ENCODE measurements around the gene MYBBP1A. TPM values are rescaled to one million over a fixed set of nuclear protein-coding genes. Genes with fewer than 3 reads are reported as not detected.

Gene MYBBP1A
- total RNA-seq, 2 experiments from 2014 or later = 97.7 to 144 TPM

DNA sequence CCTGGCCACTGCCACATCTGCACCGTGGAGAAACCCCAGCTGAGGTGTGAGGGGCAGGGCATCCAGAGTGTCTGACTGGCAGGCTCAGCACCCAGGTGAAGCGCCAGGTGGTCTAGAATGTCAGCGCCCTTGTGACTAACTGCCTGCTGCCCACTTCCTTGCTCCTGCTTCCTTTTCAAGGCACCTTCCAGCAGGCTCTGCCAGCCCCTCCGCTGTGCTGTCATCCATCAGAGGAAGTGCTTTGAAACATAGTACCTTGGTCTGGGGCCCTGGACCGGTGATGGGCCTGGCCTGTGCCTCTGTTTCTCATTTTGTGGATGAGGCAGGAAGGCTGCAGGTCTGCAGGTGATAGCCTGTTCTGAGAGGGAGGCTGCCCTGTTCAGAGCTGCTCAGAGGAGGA is 51.0 kb downstream of the MYBBP1A start:
- no peak overlapping the region for H3K27ac Mint-ChIP-seq

DNA sequence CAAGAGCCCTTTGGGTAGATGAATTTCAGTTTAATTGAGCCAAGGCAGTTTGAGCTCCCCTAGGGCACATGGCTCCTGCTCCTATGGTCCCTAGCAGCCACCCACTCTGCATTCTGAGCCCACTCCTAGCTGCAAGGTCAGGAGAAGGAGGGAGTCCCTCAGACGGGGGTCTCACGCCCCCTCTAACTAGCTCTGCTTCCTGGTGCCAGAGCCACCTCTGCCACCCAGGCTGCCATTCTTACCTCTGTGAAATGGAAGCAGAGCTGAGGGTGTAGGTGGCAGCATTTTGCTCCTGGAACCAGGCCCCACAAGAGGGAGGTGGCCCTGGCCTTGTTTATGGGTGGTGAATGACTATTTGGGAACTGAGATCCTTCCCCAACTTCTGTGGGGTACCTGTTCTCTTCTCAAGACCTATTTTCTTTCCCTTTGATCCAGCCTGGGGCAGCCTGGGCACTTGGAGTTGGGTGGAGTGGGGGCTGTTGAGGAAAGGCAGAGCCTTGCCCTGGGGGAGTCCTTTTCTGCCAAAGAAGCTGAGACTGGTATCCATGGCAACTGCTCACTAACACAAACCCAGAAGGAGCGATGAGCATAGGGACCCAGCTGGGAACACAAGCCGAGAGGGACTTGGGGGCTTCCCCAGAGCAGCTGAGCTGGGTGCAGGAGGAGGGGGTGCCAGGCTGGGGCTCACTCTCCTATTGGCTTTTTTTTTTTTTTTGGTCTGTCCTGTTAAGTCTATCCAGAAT is 51.7 kb downstream of the MYBBP1A start:
- Mint-ChIP-seq H3K27ac (no peak overlapping the region), H3K4me3 (no peak overlapping the region), H3K36me3 (ENCODE audit: low read depth) (no peaks in the 10 kb centered on the region), H3K4me1 (peaks cover 24% of the 10 kb centered on the region), H3K9me3 (ENCODE audit: low read depth) (no peaks in the 10 kb centered on the region), H3K27me3 (peaks cover 32% of the 10 kb centered on the region)
- no peak for DNase-seq
- intact Hi-C loops (cut with DNase I, micrococcal nuclease) = loop anchor here in 1 of 2 experiments (5.0 kb wide), 1 partner anchor 81 kb away; no protein-coding TSS in a partner anchor
- no peak for ATAC-seq
- ChIA-PET CTCF (interaction anchor here (0.6 to 0.9 kb wide), 2 partner anchors 23 to 62 kb away, joined by 3 read pairs; no protein-coding TSS in a partner anchor), POLR2A (interaction anchor here (1.0 kb wide), 1 partner anchor 405 kb away, joined by 4 read pairs; no protein-coding TSS in a partner anchor)

More for the DNA sequence above, 51.0 kb downstream of the MYBBP1A start:
- Mint-ChIP-seq H3K4me3 (no peak overlapping the region), H3K4me1 (peaks cover 30% of the 10 kb centered on the region), H3K9me3 (ENCODE audit: low read depth) (no peaks in the 10 kb centered on the region), H3K36me3 (ENCODE audit: low read depth) (no peaks in the 10 kb centered on the region), H3K27me3 (peaks cover 32% of the 10 kb centered on the region)
- DNase-seq = no peak
- intact Hi-C loops (cut with DNase I, micrococcal nuclease) = loop anchor here in 1 of 2 experiments (5.0 kb wide), 1 partner anchor 82 kb away; no protein-coding TSS in a partner anchor
- CTCF ChIA-PET = no interaction called here
- POLR2A ChIA-PET = interaction anchor here (0.6 kb wide), 1 partner anchor 362 kb away, joined by 4 read pairs; no protein-coding TSS in a partner anchor
- ATAC-seq = peak; percentile 26

DNA sequence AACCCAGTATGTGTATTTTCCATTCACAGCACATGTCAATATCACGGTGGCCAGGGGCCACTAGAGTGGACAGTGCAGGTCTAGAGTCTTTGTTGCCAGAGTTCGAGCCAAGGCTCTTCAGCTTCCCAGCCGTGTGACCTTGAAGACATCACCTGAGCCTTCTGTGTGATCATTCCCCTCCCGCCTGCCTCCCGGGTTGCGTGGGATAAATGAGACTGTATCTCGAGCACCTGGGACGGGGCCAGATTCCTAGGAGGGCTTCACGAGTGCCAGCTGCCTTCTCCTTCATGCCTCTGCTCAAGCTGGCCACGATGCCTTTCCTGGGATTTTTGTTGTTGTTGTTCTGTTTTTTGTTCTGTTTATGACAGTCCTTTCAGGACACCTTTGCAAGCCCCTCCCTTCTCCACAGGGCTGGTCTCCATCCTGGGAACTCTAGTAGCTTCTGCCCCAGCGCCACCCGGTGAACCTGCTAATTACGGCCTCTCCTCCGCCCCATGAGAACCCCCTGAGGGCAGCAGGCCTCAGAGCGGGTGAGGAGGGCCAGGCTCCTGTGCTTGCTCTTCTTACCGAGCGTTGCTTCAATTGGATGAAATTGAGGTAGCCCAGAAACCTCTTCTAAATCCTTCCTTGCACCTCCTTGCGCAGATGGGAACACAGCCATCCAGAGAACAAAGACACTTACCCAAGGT is 52.6 kb downstream of the MYBBP1A start:
- CTCF ChIA-PET = interaction anchor here (0.6 to 0.9 kb wide), 3 partner anchors 8 to 63 kb away, joined by 3 to 6 read pairs (median 3); no protein-coding TSS in a partner anchor
- no peak overlapping the region for H3K4me3 Mint-ChIP-seq

DNA sequence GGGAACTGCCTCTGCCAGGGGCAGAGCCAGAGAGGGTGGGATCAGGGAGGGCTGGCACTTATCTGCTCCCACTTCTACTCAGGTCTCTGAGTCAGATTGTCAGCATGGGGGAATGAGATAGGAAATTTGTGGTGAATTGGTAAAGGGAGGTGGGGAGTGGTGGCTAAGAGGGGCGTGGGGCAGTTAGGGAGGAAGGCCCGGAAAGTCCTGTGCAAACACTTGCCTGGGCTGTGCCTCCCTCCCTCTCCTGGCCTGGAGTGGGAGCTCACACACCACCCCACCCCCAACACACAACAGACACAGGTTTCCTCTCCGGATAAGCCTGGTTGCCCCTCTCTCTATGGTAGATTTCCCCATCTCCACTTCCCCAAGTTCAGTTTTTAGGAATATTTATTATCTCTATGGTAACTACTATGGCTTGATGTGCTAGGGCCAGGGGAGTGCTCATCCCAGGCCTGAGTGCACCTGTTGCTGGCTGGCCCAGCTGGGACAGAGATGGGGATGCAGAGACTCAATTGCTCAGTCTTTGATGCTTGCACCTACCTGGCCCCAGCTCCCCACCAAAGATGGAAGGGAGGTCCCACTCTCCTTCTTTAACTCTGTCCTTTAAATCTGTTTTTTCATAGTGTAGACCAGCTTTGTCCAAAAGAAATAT is 53.8 kb downstream of the MYBBP1A start:
- Mint-ChIP-seq H3K9me3 (ENCODE audit: low read depth) (no peaks in the 10 kb centered on the region), H3K36me3 (ENCODE audit: low read depth) (no peaks in the 10 kb centered on the region), H3K4me1 (peaks cover 24% of the 10 kb centered on the region), H3K4me3 (no peak overlapping the region), H3K27me3 (peaks cover 32% of the 10 kb centered on the region), H3K27ac (no peak overlapping the region)
- intact Hi-C loops (cut with DNase I, micrococcal nuclease) = loop anchor here in 1 of 2 experiments (5.0 kb wide), 1 partner anchor 79 kb away; no protein-coding TSS in a partner anchor
- ChIA-PET POLR2A (interaction anchor here (0.6 kb wide), 1 partner anchor 19 kb away, joined by 3 read pairs; no protein-coding TSS in a partner anchor), CTCF (interaction anchor here (0.6 to 1.0 kb wide), 4 partner anchors 15 to 595 kb away, joined by 3 to 6 read pairs (median 3); no protein-coding TSS in a partner anchor)
- DNase-seq (no peak), ATAC-seq (no peak)

More for the DNA sequence above, 52.6 kb downstream of the MYBBP1A start:
- Mint-ChIP-seq H3K27ac (no peak overlapping the region), H3K36me3 (ENCODE audit: low read depth) (no peaks in the 10 kb centered on the region), H3K9me3 (ENCODE audit: low read depth) (no peaks in the 10 kb centered on the region), H3K27me3 (peaks cover 32% of the 10 kb centered on the region), H3K4me1 (peaks cover 24% of the 10 kb centered on the region)
- intact Hi-C loops (cut with DNase I, micrococcal nuclease) = loop anchor here in 1 of 2 experiments (5.0 kb wide), 1 partner anchor 80 kb away; no protein-coding TSS in a partner anchor
- ATAC-seq (no peak), DNase-seq (no peak)
- POLR2A ChIA-PET = interaction anchor here (1.0 kb wide), 1 partner anchor 406 kb away, joined by 4 read pairs; no protein-coding TSS in a partner anchor

DNA sequence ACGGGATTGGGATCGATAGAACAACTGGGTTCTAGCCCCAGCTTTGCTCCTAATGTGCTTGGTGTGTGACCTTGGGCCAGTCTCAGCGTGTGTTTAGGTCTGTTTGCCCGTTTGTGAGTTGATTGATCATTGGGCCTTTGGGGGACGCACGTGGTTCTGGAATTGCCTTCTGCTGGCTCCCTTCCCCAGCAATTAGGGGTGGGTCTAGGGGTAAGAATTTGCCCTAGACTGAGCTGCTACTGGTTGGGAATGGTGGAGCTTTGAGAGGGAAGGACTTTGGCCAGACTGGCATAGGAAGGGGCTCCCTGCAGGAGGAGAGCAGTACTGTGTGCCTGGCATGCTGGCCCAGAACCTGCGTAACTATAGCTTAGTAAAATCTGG is 55.0 kb downstream of the MYBBP1A start:
- DNase-seq (no peak), ATAC-seq (no peak)
- H3K4me3 Mint-ChIP-seq = peak overlapping the region; percentile 65
- H3K9me3 Mint-ChIP-seq (ENCODE audit: low read depth) = no peaks in the 10 kb centered on the region
- ChIA-PET CTCF (interaction anchor here (0.6 to 1.3 kb wide), 6 partner anchors 16 to 299 kb away, joined by 3 to 4 read pairs (median 3); no protein-coding TSS in a partner anchor), POLR2A (interaction anchor here (0.5 kb wide), 2 partner anchors 378 to 559 kb away, joined by 3 read pairs; no protein-coding TSS in a partner anchor)
- peaks cover 24% of the 10 kb centered on the region for H3K4me1 Mint-ChIP-seq
- no peaks in the 10 kb centered on the region for H3K36me3 Mint-ChIP-seq (ENCODE audit: low read depth)
- no peak overlapping the region for H3K27ac Mint-ChIP-seq
- H3K27me3 Mint-ChIP-seq = peaks cover 32% of the 10 kb centered on the region
- intact Hi-C loops (cut with DNase I, micrococcal nuclease) = loop anchor here (1.0 to 5.0 kb wide), 2 partner anchors 78 to 80 kb away; no protein-coding TSS in a partner anchor

DNA sequence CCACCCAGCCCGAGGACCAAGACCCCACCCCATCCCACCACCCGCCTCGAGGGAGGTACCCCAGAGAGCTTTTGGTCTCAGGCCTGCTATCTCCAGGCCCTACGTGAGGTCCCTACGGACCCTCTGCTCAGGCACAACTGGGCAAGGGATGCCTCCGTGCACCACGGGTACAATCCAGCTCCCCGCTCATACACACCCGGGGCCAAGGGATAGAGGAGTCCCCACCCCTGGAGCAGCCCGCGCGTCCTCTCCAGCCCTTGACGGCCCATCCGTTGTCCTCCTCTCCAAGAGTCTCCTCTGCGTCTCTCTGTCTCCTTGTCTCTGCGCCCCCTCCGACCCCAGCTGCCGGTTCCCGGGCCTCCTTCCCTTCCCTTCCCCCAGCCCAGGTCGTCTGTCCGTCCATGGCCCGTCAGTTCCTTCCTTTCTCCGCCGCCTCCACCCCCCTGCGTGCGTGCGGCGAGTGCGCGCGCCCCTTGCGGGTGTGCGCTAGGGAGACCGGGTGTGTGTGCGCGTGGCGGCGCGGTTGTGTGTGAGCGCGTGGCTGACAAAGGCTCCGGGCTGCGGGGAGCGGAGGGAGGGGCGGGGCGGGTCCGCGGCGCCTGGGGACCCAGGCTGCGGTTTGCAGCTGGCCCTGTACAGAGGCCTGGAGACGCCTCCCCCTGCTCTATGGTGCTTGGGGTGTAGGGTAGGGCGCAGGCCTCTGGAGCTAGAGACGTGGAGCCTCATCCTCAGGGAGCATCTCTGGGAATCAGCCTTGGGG is 55.6 kb downstream of the MYBBP1A start:
- ATAC-seq = peak; percentile 10
- Mint-ChIP-seq H3K4me1 (peaks cover 20% of the 10 kb centered on the region), H3K27me3 (peaks cover 32% of the 10 kb centered on the region), H3K9me3 (ENCODE audit: low read depth) (no peaks in the 10 kb centered on the region), H3K4me3 (peak overlapping the region; percentile 65), H3K27ac (no peak overlapping the region), H3K36me3 (ENCODE audit: low read depth) (no peaks in the 10 kb centered on the region)
- POLR2A ChIA-PET = interaction anchor here (0.5 kb wide), 1 partner anchor 559 kb away, joined by 3 read pairs; no protein-coding TSS in a partner anchor
- peak; percentile 44 for DNase-seq
- intact Hi-C loops (cut with DNase I, micrococcal nuclease) = loop anchor here (1.0 to 5.0 kb wide), 2 partner anchors 77 to 79 kb away; no protein-coding TSS in a partner anchor
- CTCF ChIA-PET = interaction anchor here (0.6 to 1.4 kb wide), 5 partner anchors 18 to 299 kb away, joined by 3 to 4 read pairs (median 3); no protein-coding TSS in a partner anchor

DNA sequence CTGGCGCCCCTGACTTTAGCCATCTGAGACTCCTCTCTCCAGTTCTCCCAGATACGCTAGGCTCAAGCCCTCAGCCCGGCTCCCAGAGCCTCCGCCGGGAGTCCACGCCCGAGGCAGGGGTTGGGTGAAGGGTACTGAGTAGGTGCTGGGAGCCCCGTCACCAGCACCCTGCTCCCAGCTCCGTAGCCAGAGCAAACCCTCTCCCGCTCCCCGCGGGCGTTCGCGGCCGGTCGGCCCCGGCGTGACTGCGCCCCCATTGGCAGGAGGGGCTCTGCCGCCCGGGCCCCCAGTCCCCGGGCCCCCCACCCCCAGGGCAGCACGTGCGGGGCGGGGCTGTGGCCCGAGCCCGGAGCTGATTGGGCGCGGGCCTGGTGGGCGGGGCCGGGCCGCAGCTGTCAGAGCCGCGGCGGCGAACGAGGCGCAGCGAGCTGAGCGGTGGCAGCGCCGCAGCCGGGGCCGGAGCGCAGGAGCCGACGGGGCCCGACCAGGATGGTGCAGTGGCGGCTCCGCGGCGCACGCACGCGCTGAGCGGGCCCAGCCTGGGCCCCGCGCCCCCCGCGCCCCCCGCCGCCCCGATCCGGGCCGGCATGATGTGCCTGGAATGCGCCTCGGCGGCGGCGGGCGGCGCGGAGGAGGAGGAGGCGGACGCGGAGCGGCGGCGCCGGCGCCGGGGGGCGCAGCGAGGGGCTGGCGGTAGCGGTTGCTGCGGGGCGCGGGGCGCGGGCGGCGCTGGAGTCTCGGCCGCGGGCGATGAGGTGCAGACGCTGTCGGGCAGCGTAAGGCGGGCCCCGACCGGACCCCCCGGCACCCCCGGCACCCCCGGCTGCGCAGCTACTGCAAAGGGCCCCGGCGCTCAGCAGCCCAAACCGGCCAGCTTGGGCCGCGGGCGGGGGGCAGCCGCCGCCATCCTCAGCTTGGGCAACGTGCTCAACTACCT is 56.5 kb downstream of the MYBBP1A start, which contains the start of gene SPNS2:
TSS of gene SPNS2 (plus strand) at position 421 of the 937 bp plus-strand sequence. CDS start at position 588, 167 bp downstream.
- CTCF ChIA-PET = interaction anchor here (0.6 to 1.4 kb wide), 2 partner anchors 25 to 80 kb away, joined by 3 read pairs; no protein-coding TSS in a partner anchor
- H3K27me3 Mint-ChIP-seq = peaks cover 30% of the 10 kb centered on the region

DNA sequence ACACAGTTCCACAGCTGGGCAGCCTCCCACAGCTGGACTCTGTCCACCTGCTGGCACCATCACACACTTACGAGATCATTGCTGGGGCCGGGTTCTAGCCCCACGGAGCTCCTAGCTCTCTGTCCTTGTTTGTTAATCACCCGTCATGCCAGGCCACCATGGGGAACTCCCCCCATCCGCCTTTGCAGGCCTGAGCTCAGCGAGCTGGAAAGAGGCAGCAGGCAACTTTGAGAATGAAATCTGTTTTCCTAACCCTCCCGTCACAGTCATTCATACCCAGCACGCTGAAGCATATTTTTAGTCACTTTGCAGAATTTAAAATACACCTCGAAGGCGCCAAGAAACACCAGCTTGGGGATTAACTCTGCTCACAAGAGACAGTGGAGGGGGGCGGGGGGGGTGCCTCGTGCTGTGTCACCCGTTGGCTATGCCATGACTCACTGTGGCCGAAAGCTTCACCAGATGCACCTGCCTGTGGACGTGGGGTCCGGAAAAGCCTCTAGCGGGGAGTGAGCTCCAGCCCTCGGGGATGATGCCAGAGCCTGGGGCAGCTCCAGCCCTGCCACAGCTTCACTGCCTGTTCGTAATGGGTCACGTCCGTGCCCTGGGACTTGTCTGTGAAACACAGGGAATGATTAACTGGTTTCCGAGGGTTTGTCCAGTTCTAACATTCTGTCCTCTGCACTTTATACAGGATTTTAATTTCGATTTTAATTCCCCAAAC is 57.9 kb downstream of the MYBBP1A start:
- no peak overlapping the region for H3K4me3 Mint-ChIP-seq
- H3K27ac Mint-ChIP-seq = no peak overlapping the region
- intact Hi-C loops (cut with DNase I, micrococcal nuclease) = no loop called here
- peaks cover 21% of the 10 kb centered on the region for H3K4me1 Mint-ChIP-seq
- H3K36me3 Mint-ChIP-seq (ENCODE audit: low read depth) = no peaks in the 10 kb centered on the region
- H3K9me3 Mint-ChIP-seq (ENCODE audit: low read depth) = no peaks in the 10 kb centered on the region
- ATAC-seq (no peak), DNase-seq (no peak)
- CTCF ChIA-PET = interaction anchor here (1.0 kb wide), 1 partner anchor 82 kb away, joined by 3 read pairs; no protein-coding TSS in a partner anchor
- POLR2A ChIA-PET = interaction anchor here (0.7 kb wide), 1 partner anchor 41 kb away, joined by 3 read pairs; no protein-coding TSS in a partner anchor
- H3K27me3 Mint-ChIP-seq = peaks cover 25% of the 10 kb centered on the region

More for the DNA sequence above, 56.5 kb downstream of the MYBBP1A start, which contains the start of gene SPNS2:
- intact Hi-C loops (cut with DNase I, micrococcal nuclease) = no loop called here
- peak; percentile 75 for DNase-seq
- Mint-ChIP-seq H3K27ac (no peak within 1 kb of the TSS), H3K4me3 (peak within 1 kb of the TSS; percentile 65), H3K4me1 (peaks cover 13% of the 10 kb centered on the region), H3K36me3 (ENCODE audit: low read depth) (no peaks in the 10 kb centered on the region), H3K9me3 (ENCODE audit: low read depth) (no peaks in the 10 kb centered on the region)
- peak; percentile 91 for ATAC-seq
- POLR2A ChIA-PET = no interaction called here

Data from activated CD4-positive, alpha-beta T cell treated with anti-CD3 and anti-CD28 coated beads for 36 hours (primary cell).